ENCODE results near the gene RACK1.
A peak's percentile ranks its signal among the peaks of the same experiment; 100 is the strongest.

The RACK1 gene

DNA sequence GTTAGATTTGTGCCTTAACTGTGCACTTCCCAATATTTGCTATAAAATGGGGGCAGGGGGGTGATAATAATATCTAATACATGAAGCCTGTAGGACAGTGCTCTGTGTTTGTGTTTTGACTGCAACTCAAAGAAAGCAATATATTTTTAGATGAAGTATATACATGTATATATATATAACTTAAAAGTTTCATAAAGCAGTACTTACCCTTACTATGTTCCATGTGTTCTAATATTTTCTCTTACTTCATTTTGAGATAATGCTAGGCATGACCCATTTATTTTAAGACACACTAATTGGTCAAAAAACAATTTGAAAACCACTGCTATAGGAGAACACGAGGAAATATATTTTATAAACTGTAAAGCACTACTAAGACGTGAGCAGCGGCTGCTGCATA is 14.9 kb upstream of the RACK1 start:
- H3K9ac ChIP-seq (ENCODE audit: low read depth, low read length): no peak overlapping the region

DNA sequence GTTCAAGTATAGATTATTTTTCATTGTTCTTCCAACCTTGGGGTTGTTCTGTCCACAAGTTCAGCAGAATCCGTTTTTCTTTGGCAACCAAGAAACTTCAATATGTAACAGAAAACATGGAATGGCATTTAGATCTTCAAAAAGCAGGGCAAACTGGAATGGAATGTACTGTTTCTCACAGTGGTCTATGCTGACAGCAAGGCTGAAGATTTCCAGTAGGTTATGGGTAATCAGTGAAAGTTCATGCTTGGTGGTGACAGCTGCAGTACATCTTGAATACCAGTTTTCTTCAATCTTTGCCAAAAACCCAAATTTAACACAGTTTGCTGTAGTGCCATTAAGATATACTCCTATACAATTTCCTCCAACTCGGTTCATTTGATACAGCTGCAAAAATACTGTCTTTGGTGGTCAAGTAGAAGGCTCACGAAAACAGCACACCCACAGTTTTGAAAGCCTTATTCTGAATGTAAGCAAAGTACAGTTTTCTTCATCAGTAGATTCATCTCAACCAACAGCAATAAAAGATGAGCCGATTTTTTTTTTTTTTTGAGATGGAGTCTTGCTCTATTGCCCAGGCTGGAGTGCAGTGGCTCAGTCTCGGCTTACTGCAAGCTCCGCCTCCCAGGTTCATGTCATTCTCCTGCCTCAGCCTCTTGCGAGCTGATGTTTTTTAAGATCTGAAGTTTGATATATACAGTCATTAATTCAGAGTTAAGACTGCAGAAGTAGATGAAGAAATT is 12.3 kb upstream of the RACK1 start:
- H3K4me3 ChIP-seq (ENCODE audit: low read length): no peak overlapping the region
- H3K9me3 ChIP-seq (ENCODE audit: insufficient read depth, low read depth, low read length): no peaks in the 10 kb centered on the region
- 94% methylated on average over 7 of the region's 7 CpGs for WGBS
- H3K36me3 ChIP-seq (ENCODE audit: insufficient read depth, low read length): peaks cover 51% of the 10 kb centered on the region
- no peak overlapping the region for H3K9ac ChIP-seq (ENCODE audit: low read depth, low read length)
- H3K27ac ChIP-seq (ENCODE audit: low read depth, low read length): no peak overlapping the region
- peaks cover 10% of the 10 kb centered on the region for H3K4me1 ChIP-seq (ENCODE audit: insufficient read depth, low read length)
- H3K27me3 ChIP-seq (ENCODE audit: insufficient read depth, low read length): no peaks in the 10 kb centered on the region

More for the DNA sequence above, 14.9 kb upstream of the RACK1 start:
- peaks cover 34% of the 10 kb centered on the region for H3K36me3 ChIP-seq (ENCODE audit: insufficient read depth, low read length)
- WGBS: 86% methylated on average over 3 of the region's 3 CpGs
- peaks cover 10% of the 10 kb centered on the region for H3K4me1 ChIP-seq (ENCODE audit: insufficient read depth, low read length)
- peak overlapping the region; percentile 97 for H3K4me3 ChIP-seq (ENCODE audit: low read length)
- no peaks in the 10 kb centered on the region for H3K27me3 ChIP-seq (ENCODE audit: insufficient read depth, low read length)
- H3K9me3 ChIP-seq (ENCODE audit: insufficient read depth, low read depth, low read length): no peaks in the 10 kb centered on the region
- H3K27ac ChIP-seq (ENCODE audit: low read depth, low read length): no peak overlapping the region

DNA sequence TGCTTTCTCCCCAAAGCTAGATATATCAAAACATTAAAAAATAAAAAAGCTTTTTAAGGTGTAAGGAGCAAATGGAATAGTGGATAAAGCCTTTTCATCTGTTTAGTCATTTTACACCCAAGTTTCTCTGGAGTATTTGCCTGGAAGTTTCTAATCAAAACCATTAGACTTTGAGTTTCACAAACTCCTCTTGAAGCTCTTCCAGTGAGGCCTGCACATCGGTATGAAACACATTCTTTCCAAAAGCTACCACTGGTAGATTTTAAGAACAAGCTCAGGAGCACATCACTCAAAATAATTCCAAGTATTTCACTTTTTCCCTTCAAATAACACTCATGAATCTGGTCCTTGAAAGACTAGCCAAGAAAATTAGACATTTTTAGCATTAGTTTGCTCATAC is 11.6 kb upstream of the RACK1 start:
- Histone ChIP-seq H3K27ac (ENCODE audit: low read depth, low read length) (no peak overlapping the region), H3K4me1 (ENCODE audit: insufficient read depth, low read length) (peaks cover 10% of the 10 kb centered on the region), H3K36me3 (ENCODE audit: insufficient read depth, low read length) (peaks cover 57% of the 10 kb centered on the region), H3K27me3 (ENCODE audit: insufficient read depth, low read length) (no peaks in the 10 kb centered on the region), H3K9ac (ENCODE audit: low read depth, low read length) (no peak overlapping the region), H3K9me3 (ENCODE audit: insufficient read depth, low read depth, low read length) (no peaks in the 10 kb centered on the region), H3K4me3 (ENCODE audit: low read length) (no peak overlapping the region)
- WGBS: 95% methylated on average over 1 of the region's 1 CpG

DNA sequence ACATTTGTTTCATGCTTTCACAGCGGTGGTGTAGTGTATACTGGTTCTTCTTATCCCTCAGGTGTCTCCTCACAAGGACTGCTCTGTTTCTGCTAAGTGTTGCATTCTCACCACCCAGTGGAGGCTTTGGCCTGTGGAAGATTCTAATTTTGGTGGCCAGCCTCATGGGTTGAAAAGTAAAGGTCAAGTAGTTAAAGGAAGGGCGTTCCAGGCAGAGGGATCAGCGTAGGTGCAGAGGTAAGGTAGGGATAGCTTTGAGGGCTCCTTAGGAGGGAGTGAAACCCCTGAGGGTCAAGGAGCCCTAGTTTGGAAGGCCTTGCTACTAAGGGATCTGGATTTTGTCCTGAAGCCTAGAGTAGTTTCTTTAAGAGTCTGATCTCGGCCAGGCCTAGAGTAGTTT is 4.6 kb upstream of the RACK1 start:
- Histone ChIP-seq H3K9ac (ENCODE audit: low read depth, low read length) (peak overlapping the region; percentile 65), H3K4me3 (ENCODE audit: low read length) (peak overlapping the region; percentile 77), H3K9me3 (ENCODE audit: insufficient read depth, low read depth, low read length) (no peaks in the 10 kb centered on the region), H3K36me3 (ENCODE audit: insufficient read depth, low read length) (peaks cover 42% of the 10 kb centered on the region), H3K27ac (ENCODE audit: low read depth, low read length) (no peak overlapping the region), H3K27me3 (ENCODE audit: insufficient read depth, low read length) (no peaks in the 10 kb centered on the region), H3K4me1 (ENCODE audit: insufficient read depth, low read length) (0 out of 2 replicates have a peak, but pooled peaks cover 15% of the 10 kb centered on the region)
- 76% methylated on average over 4 of the region's 4 CpGs for WGBS

DNA sequence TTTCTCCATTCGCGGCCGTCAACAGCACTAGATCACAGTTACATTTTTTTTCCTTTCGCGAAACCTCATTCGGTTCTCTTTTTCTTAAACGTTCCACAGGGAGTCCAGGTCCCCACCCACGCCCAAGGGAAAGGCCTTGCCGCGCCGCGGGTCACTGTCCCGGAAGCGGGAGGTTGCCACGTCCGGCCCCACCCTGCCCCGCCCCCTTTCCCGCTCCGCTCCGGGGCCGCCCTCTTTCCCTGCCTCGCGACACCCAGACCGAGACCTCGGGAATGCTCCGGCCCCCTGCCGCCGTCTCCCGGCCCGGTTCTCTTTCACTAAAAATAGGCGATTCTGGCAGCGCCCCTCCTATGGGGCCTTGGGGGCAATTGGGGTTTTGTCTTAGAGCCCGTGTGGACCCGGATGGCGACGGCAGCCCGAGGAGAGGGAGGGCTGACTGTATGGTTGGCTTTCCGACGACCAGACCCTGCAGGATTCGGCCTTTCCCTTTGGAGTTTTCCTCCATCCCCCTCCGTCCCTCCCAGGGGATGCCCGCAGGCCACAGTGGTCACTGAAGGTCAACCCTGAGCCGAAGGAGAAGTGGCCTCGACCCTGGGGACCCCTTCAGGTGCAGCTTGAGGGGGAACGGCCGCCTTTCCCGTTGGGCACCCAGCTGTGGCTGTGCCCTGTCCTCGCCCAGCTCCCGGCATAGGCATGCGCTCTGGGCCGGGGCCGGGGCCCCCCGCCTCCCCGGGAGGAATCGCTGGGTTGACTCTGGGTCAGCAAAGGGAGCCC is 2.8 kb upstream of the RACK1 start:
- Histone ChIP-seq H3K9ac (ENCODE audit: low read depth, low read length) (peak overlapping the region; percentile 99), H3K27ac (ENCODE audit: low read depth, low read length) (peak overlapping the region; percentile 94), H3K4me1 (ENCODE audit: insufficient read depth, low read length) (peaks cover 23% of the 10 kb centered on the region; the same call in 1 of the 2 replicates), H3K9me3 (ENCODE audit: insufficient read depth, low read depth, low read length) (no peaks in the 10 kb centered on the region), H3K27me3 (ENCODE audit: insufficient read depth, low read length) (no peaks in the 10 kb centered on the region), H3K4me3 (ENCODE audit: low read length) (peak overlapping the region; percentile 77), H3K36me3 (ENCODE audit: insufficient read depth, low read length) (peaks cover 43% of the 10 kb centered on the region)
- WGBS: 0% methylated on average over 55 of the region's 55 CpGs

DNA sequence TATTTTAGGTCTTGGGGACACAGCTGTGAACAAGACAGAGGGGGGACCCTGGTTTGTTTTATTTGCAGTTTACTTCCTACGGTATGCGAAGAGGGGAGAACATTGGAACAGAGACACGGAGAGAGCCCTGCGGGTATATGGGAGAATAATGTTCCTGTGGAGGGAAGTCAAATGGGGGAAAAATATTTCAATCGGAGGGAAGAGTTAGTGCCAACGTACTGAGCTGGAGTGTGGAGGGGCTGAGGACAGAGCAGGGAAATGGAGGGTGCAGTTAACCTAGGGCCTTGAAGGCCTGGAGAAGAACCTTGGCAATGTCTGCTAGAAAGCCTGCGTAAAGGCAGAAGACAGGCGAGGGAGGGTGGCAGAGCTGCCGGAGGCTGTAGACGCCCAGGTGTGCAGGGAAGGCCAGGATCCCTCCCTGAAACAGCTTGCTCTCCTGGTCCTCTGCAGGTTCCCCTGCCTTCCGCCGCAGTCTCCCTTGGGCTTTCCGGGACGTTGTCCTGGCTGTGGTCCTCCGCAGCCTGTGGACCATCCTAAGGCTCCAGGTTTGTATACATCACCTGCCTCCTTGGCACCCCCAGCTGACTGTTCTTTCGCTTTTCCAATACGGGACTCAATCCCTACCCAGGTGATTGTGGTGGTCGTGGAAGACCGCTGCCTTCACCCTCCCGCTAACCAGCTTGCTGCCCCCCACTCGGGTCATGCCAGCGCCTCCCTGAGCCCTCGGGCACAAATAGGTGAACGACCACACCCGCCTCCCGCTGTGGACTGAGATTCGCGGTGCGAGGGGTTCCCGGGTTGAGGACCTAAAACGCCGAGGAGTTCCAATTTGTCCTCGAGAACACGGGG is 1.9 kb upstream of the RACK1 start:
- Histone ChIP-seq H3K27me3 (ENCODE audit: insufficient read depth, low read length) (no peaks in the 10 kb centered on the region), H3K4me1 (ENCODE audit: insufficient read depth, low read length) (peaks cover 23% of the 10 kb centered on the region; the same call in 1 of the 2 replicates), H3K36me3 (ENCODE audit: insufficient read depth, low read length) (peaks cover 47% of the 10 kb centered on the region), H3K27ac (ENCODE audit: low read depth, low read length) (peak overlapping the region; percentile 79), H3K4me3 (ENCODE audit: low read length) (peak overlapping the region; percentile 77), H3K9me3 (ENCODE audit: insufficient read depth, low read depth, low read length) (no peaks in the 10 kb centered on the region), H3K9ac (ENCODE audit: low read depth, low read length) (peak overlapping the region; percentile 99)
- 22% methylated on average over 34 of the region's 34 CpGs for WGBS

DNA sequence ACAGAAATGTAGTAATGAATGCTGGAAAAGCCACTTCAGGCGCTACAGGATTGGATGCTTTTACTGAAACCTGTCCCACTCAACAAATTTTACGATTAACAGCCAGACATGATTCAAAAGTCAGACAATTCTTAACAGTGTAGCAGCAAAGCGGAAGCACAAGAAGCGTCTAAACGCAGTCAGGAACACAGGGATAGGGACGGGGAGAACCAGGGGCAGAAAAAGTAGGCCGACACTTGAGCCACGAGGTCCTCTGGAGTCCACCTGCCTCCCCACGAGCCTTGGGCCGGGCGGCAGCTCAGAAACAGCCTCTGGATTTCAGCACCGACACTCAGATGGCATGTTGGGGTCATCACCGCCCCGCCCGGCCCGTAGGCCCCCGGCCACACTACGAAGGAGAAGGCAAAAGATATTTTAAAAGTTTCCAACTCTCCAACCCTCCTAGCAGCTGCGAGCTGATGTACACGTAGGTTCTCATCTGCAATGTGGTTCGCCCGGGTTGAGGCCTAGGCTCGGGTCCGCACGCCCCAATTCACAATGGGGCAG is 615 bp downstream of the RACK1 start:
- Histone ChIP-seq H3K4me3 (ENCODE audit: low read length) (peak overlapping the region; percentile 77), H3K4me1 (ENCODE audit: insufficient read depth, low read length) (peaks cover 16% of the 10 kb centered on the region; the same call in 1 of the 2 replicates), H3K9me3 (ENCODE audit: insufficient read depth, low read depth, low read length) (no peaks in the 10 kb centered on the region), H3K36me3 (ENCODE audit: insufficient read depth, low read length) (peaks cover 54% of the 10 kb centered on the region), H3K27ac (ENCODE audit: low read depth, low read length) (peak overlapping the region; percentile 92), H3K9ac (ENCODE audit: low read depth, low read length) (peak overlapping the region; percentile 99), H3K27me3 (ENCODE audit: insufficient read depth, low read length) (no peaks in the 10 kb centered on the region)
- WGBS: under 1% methylated on average over 25 of the region's 25 CpGs

DNA sequence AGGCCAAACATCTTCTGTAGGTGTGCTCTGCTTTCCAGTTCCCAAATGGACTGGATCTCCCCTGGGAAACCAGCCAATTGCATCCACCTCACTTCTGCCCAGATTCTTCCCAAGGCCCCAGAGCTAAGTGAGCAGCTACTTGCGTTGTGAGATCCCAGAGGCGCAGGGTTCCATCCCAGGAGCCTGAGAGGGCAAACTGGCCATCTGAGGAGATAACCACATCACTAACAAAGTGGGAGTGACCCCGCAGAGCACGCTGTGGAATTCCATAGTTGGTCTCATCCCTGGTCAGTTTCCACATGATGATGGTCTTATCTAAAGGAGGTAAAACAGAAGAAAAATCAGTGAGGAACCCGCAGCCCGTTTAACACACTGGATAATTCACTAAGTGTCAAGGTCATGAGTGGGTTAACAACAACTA is 1.7 kb downstream of the RACK1 start:
- no peaks in the 10 kb centered on the region for H3K27me3 ChIP-seq (ENCODE audit: insufficient read depth, low read length)
- H3K27ac ChIP-seq (ENCODE audit: low read depth, low read length): peak overlapping the region; percentile 92
- H3K36me3 ChIP-seq (ENCODE audit: insufficient read depth, low read length): peaks cover 61% of the 10 kb centered on the region
- peaks cover 14% of the 10 kb centered on the region; the same call in 1 of the 2 replicates for H3K4me1 ChIP-seq (ENCODE audit: insufficient read depth, low read length)
- peak overlapping the region; percentile 99 for H3K9ac ChIP-seq (ENCODE audit: low read depth, low read length)
- no peaks in the 10 kb centered on the region for H3K9me3 ChIP-seq (ENCODE audit: insufficient read depth, low read depth, low read length)
- H3K4me3 ChIP-seq (ENCODE audit: low read length): peak overlapping the region; percentile 77
- WGBS: 60% methylated on average over 6 of the region's 6 CpGs

DNA sequence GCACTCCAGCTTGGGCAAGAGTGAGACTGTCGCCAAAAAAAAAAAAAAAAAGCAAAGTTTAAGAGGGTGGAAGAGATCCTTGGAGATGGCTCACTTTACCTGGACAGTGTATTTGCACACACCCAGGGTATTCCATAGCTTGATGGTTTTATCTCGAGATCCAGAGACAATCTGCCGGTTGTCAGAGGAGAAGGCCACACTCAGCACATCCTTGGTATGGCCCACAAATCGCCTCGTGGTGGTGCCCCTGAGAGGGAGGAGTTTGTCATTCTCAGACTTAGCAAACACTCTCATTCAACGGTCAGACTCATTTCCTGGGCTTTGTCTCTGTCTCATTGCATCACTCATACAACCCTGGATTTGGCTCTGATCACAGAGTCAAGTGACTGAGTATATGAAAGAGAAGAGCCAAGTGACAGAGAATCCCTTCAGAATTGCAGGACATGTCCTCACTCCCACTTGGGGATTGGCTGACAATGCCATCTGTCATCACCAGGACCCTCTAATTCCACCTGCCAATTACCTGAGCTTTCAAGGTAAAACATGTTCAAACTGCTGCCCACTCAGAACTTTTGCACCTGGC is 2.2 kb downstream of the RACK1 start:
- Histone ChIP-seq H3K4me3 (ENCODE audit: low read length) (peak overlapping the region; percentile 77), H3K4me1 (ENCODE audit: insufficient read depth, low read length) (peaks cover 14% of the 10 kb centered on the region; the same call in 1 of the 2 replicates), H3K27ac (ENCODE audit: low read depth, low read length) (peak overlapping the region; percentile 92), H3K9me3 (ENCODE audit: insufficient read depth, low read depth, low read length) (no peaks in the 10 kb centered on the region), H3K27me3 (ENCODE audit: insufficient read depth, low read length) (no peaks in the 10 kb centered on the region), H3K36me3 (ENCODE audit: insufficient read depth, low read length) (peaks cover 66% of the 10 kb centered on the region), H3K9ac (ENCODE audit: low read depth, low read length) (peak overlapping the region; percentile 99)
- 80% methylated on average over 6 of the region's 6 CpGs for WGBS

DNA sequence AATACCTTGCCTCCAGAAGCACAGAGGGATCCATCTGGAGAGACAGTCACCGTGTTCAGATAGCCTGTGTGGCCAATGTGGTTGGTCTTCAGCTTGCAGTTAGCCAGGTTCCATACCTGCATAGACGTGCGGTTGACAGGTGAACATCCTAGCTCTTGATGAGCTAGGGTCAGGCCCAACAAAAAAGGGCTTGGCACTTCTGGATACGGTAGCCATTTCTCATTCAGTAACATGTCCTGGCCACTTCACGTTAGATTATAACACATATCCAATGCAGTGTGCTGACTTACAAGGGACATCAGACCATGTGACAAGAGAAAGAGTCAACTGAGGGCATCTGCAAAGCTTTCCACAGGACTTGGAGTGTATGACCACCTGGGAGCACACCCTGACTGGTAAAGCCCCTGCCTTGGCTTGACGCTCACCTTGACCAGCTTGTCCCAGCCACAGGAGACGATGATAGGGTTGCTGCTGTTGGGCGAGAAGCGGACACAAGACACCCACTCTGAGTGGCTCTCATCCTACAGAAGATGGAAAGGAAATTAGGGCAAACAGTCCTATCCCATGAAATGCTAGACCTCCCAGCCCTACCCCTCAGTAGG is 4.5 kb downstream of the RACK1 start:
- Histone ChIP-seq H3K9ac (ENCODE audit: low read depth, low read length) (no peak overlapping the region), H3K4me3 (ENCODE audit: low read length) (no peak overlapping the region), H3K27me3 (ENCODE audit: insufficient read depth, low read length) (no peaks in the 10 kb centered on the region), H3K36me3 (ENCODE audit: insufficient read depth, low read length) (peaks cover 87% of the 10 kb centered on the region), H3K9me3 (ENCODE audit: insufficient read depth, low read depth, low read length) (no peaks in the 10 kb centered on the region), H3K4me1 (ENCODE audit: insufficient read depth, low read length) (peaks cover 8% of the 10 kb centered on the region; the same call in 1 of the 2 replicates), H3K27ac (ENCODE audit: low read depth, low read length) (no peak overlapping the region; the same call in 1 of the 2 replicates)
- WGBS: 97% methylated on average over 9 of the region's 9 CpGs

Data from HUES64 (cell line).